Measurements from ENCODE around the gene HPS1.

- TF ChIP-seq POLR2A (IDR thresholded peaks at IDR 0.05) (no peak), POLR2AphosphoS5 (IDR thresholded peaks at IDR 0.05; ENCODE audit: insufficient read depth in 1 of 2, low read depth in 1 of 2) (no peak)
Observed at GRCh38 chr10:98388101-98388655, 58.6 kb downstream of the HPS1 start.
